GM23248 (cell line): ENCODE data around the gene KDM4D. TPM values are rescaled to one million over a fixed set of nuclear protein-coding genes. Genes with fewer than 3 reads are reported as not detected.

Experiments
- DNase-seq: peaks from one replicate; pipeline ENCODE4 v3.0.0-alpha.2; 2015
- H2AFZ ChIP-seq: fragments of 200-600 bp; sonication (generic); 2 replicates; pipeline ENCODE4 v1.6.1; 2016; ENCODE audit warnings: antibody characterized with exemption
- H3F3A ChIP-seq: fragments of 200-600 bp; sonication (generic); 2 replicates; pipeline ENCODE4 v1.6.1; 2016; ENCODE audit warnings: mild to moderate bottlenecking, antibody characterized with exemption, mixed run types; ENCODE audit not compliant: insufficient read depth
- H3K27ac ChIP-seq: fragments of 200-600 bp; sonication (generic); 2 replicates; pipeline ENCODE4 v1.5.1; 2016; ENCODE audit warnings: mild to moderate bottlenecking
- H3K27me3 ChIP-seq: fragments of 200-600 bp; sonication (generic); replicated peaks from 2 replicates; pipeline ENCODE4 v1.6.1; 2016; ENCODE audit warnings: mild to moderate bottlenecking; ENCODE audit not compliant: insufficient read depth
- H3K36me3 ChIP-seq: fragments of 200-600 bp; sonication (generic); 2 replicates; pipeline ENCODE4 v1.6.1; 2016; ENCODE audit warnings: low read depth, mild to moderate bottlenecking
- H3K4me1 ChIP-seq: fragments of 200-600 bp; sonication (generic); 2 replicates; pipeline ENCODE4 v1.6.1; 2016; ENCODE audit warnings: mild to moderate bottlenecking; ENCODE audit not compliant: insufficient read depth
- H3K4me2 ChIP-seq: fragments of 200-600 bp; sonication (generic); one replicate; pipeline ENCODE4 v1.6.1; 2016; ENCODE audit warnings: mild to moderate bottlenecking; ENCODE audit not compliant: unreplicated experiment
- H3K4me3 ChIP-seq: fragments of 200-600 bp; sonication (generic); 2 replicates; pipeline ENCODE4 v1.5.1; 2016; ENCODE audit warnings: mild to moderate bottlenecking
- H3K79me2 ChIP-seq: fragments of 200-600 bp; sonication (generic); 2 replicates; pipeline ENCODE4 v1.6.1; 2016; ENCODE audit warnings: mild to moderate bottlenecking; ENCODE audit not compliant: insufficient read depth
- H3K9ac ChIP-seq: fragments of 200-600 bp; sonication (generic); 2 replicates; pipeline ENCODE4 v1.6.1; 2016; ENCODE audit warnings: mild to moderate bottlenecking
- H3K9me2 ChIP-seq: fragments of 200-600 bp; sonication (generic); 2 replicates; pipeline ENCODE4 v1.6.1; 2016; ENCODE audit warnings: mixed run types, mild to moderate bottlenecking, moderate library complexity; ENCODE audit not compliant: insufficient read depth
- H3K9me3 ChIP-seq: fragments of 200-600 bp; sonication (generic); one replicate; pipeline ENCODE4 v1.6.1; 2017; ENCODE audit warnings: low read depth
- H4K20me1 ChIP-seq: fragments of 200-600 bp; sonication (generic); 2 replicates; pipeline ENCODE4 v1.6.0; 2016; ENCODE audit not compliant: insufficient read depth
- EZH2 ChIP-seq: fragments of 200-600 bp; sonication (generic); IDR thresholded peaks from 2 replicates; pipeline ENCODE4 v1.6.1; 2018; ENCODE audit warnings: antibody characterized with exemption, mild to moderate bottlenecking; ENCODE audit not compliant: insufficient read depth, poor library complexity, severe bottlenecking
- EZH2phosphoT487 ChIP-seq: fragments of 200-600 bp; sonication (generic); IDR thresholded peaks from 2 replicates; pipeline ENCODE4 v1.6.1; 2018; ENCODE audit warnings: antibody characterized with exemption, moderate library complexity, mild to moderate bottlenecking, low read depth; ENCODE audit not compliant: insufficient read depth
- WGBS, 2 experiments: methylation state at CpG; one replicate each; pipeline ENCODE4 v1.1.6; 2015 to 2017; ENCODE audit warnings: low lambda C conversion rate in 2 of 2, low coverage in 1 of 2; ENCODE audit errors: missing lambda C conversion rate in 2 of 2; 5-methylcytosine and 5-hydroxymethylcytosine counted together
- in situ Hi-C: fragments of 300-500 bp; cut with MboI; formaldehyde crosslinking; loops from 2 replicates; pipeline ENCODE4 v1.15.0; 2020
- polyA plus RNA-seq: library from polyadenylated mRNA; unstranded; fragments of >200 nt; fragmentation: Nextera tagmentation; extraction: Ambion mirVana; gene quantifications from 2 replicates; pipeline ENCODE4 v1.2.1, GENCODE V29; 2016
- total RNA-seq: library from RNA; depleted of rRNA; stranded (reverse); fragments of >200 nt; shearing (Covaris generic); gene quantifications from 2 replicates; pipeline ENCODE4 v1.2.3, GENCODE V29; 2014; rRNA removed

KDM4D gene
- total and polyA plus RNA-seq, 2 experiments from 2014 or later: 0.43 to 0.45 TPM

DNA sequence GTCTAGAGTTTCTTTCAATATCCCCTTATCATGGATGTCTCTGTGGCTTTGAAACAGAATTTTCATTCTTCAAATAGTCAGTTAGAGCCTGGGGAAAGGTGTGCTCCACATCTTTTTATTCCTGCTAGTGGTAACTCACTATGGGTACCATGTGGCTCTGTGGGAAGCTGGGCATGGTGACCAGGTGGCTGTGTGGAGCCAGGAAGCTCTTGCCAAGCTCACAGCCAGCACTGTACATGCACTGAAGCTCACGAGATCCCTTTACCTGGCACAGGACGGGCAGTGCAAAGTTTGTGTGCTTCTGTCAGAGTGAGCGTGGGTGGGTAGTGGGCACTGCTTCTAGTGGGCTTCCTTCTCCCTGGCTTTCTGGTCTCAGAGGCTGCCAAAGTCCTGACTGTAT, 69.4 kb downstream of the KDM4D start:
- in situ Hi-C loops: no loop called here
- H3K9me2 ChIP-seq: no peaks in the 10 kb centered on the region
- TF ChIP-seq EZH2: no peak
- TF ChIP-seq EZH2phosphoT487: no peak
- no peaks in the 10 kb centered on the region for H3K4me1 ChIP-seq
- H3K4me2 ChIP-seq: no peak overlapping the region
- no peaks in the 10 kb centered on the region for H3F3A ChIP-seq
- no peaks in the 10 kb centered on the region for H3K79me2 ChIP-seq
- no peak overlapping the region for H3K4me3 ChIP-seq
- H3K9ac ChIP-seq: no peak overlapping the region
- H3K27me3 ChIP-seq: peaks cover 39% of the 10 kb centered on the region
- H3K27ac ChIP-seq: no peak overlapping the region
- no peak for DNase-seq
- 44 to 50% methylated on average over 3 of the region's 3 CpGs for WGBS, 2 experiments
- no peaks in the 10 kb centered on the region for H3K36me3 ChIP-seq
- no peaks in the 10 kb centered on the region for H4K20me1 ChIP-seq
- H3K9me3 ChIP-seq: no peaks in the 10 kb centered on the region
- no peak overlapping the region for H2AFZ ChIP-seq

DNA sequence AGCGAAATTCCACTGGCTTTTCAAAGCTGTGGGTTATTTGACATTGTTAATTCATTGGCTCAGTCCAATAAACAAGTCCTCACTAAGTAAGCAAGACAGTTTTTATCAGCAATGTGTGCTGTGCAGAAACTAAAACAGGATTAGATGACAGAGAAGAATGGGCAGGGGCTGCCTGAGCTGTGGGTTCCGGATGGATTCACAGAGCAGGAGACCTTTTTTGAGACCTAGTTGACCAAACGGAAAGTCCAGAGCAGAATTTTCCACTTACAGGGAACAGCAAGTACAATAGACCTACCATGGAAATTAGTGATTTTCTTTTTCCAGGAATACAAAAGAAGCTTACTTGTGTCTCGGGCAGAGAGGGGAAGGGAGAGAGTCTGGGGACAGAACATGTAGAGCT, 70.5 kb downstream of the KDM4D start:
- H3K9ac ChIP-seq: no peak overlapping the region
- no peaks in the 10 kb centered on the region for H4K20me1 ChIP-seq
- no peak overlapping the region for H3K4me3 ChIP-seq
- H3K4me2 ChIP-seq: no peak overlapping the region
- in situ Hi-C loops: no loop called here
- no peaks in the 10 kb centered on the region for H3K36me3 ChIP-seq
- no peak overlapping the region for H3K27ac ChIP-seq
- DNase-seq: no peak
- no peaks in the 10 kb centered on the region for H3K79me2 ChIP-seq
- 54 to 55% methylated on average over 4 of the region's 4 CpGs for WGBS, 2 experiments
- TF ChIP-seq EZH2: no peak
- TF ChIP-seq EZH2phosphoT487: no peak
- no peaks in the 10 kb centered on the region for H3K4me1 ChIP-seq
- peaks cover 49% of the 10 kb centered on the region for H3K27me3 ChIP-seq
- H3K9me3 ChIP-seq: no peaks in the 10 kb centered on the region
- H3F3A ChIP-seq: no peaks in the 10 kb centered on the region
- no peak overlapping the region for H2AFZ ChIP-seq
- no peaks in the 10 kb centered on the region for H3K9me2 ChIP-seq

DNA sequence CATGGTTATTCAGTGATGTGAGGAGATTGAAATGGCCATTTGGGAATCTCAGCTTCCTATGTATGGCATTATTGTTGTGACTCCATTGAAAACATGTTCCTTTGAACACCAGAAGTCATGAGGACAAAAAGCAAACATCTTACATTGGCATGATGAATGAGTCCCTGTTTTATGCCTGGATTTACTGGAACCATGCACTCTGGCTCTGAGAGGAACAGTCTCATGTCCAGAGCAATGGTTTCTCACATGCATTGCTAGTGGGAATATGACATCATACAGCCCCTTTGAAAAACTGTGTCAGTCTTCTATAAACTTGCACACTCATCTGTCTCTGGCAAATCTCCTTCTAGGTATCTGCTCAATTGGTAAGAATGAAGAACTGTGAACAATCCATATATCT, 72.3 kb downstream of the KDM4D start:
- Histone ChIP-seq H3K27me3 (peaks cover 50% of the 10 kb centered on the region), H3K4me3 (no peak overlapping the region), H4K20me1 (no peaks in the 10 kb centered on the region), H3K9me3 (no peaks in the 10 kb centered on the region), H3K9me2 (no peaks in the 10 kb centered on the region), H3K9ac (no peak overlapping the region), H3K36me3 (no peaks in the 10 kb centered on the region), H3K4me2 (no peak overlapping the region), H3F3A (no peaks in the 10 kb centered on the region), H3K4me1 (no peaks in the 10 kb centered on the region), H3K27ac (no peak overlapping the region), H3K79me2 (no peaks in the 10 kb centered on the region), H2AFZ (no peak overlapping the region)
- in situ Hi-C loops: no loop called here
- no peak for DNase-seq
- TF ChIP-seq EZH2 (no peak), EZH2phosphoT487 (no peak)

Other genes with a start within 250 kb of the KDM4D start
- 50.8 and 55.9 TPM in 2 replicates for gene AMOTL1, start 205.4 kb upstream of the KDM4D start, total RNA-seq
- gene AMOTL1, start 205.4 kb upstream of the KDM4D start, polyA plus RNA-seq: 21.8 and 22.3 TPM in 2 replicates
- gene CWC15, start 153 bp upstream of the KDM4D start, total RNA-seq: 26.7 and 30.4 TPM in 2 replicates
- gene CWC15, start 153 bp upstream of the KDM4D start, polyA plus RNA-seq: 70.3 and 76.6 TPM in 2 replicates
- gene KDM4E, start 51.5 kb downstream of the KDM4D start, total RNA-seq: not detected in 2 replicates
- not detected in 2 replicates for gene KDM4E, start 51.5 kb downstream of the KDM4D start, polyA plus RNA-seq
- gene KDM4F, start 75.7 kb downstream of the KDM4D start, total RNA-seq: not detected in 2 replicates
- gene KDM4F, start 75.7 kb downstream of the KDM4D start, polyA plus RNA-seq: not detected in 2 replicates
- 14.8 and 27.7 TPM in 2 replicates for gene SRSF8, start 93.2 kb downstream of the KDM4D start, total RNA-seq
- 33.3 and 39.4 TPM in 2 replicates for gene SRSF8, start 93.2 kb downstream of the KDM4D start, polyA plus RNA-seq
- gene ENDOD1, start 116.1 kb downstream of the KDM4D start, total RNA-seq: 33.7 and 35.9 TPM in 2 replicates
- 15.5 and 16.1 TPM in 2 replicates for gene ENDOD1, start 116.1 kb downstream of the KDM4D start, polyA plus RNA-seq